Inflammatory macrophage treated with lipopolysaccharide for 1 hour (primary cell): Measurements from ENCODE around the gene MFAP3.

Experiments
- DNase-seq, 2 donors: peaks; one replicate each; pipeline ENCODE4 v3.0.0-alpha.2; 2020 to 2022

The MFAP3 gene

DNA sequence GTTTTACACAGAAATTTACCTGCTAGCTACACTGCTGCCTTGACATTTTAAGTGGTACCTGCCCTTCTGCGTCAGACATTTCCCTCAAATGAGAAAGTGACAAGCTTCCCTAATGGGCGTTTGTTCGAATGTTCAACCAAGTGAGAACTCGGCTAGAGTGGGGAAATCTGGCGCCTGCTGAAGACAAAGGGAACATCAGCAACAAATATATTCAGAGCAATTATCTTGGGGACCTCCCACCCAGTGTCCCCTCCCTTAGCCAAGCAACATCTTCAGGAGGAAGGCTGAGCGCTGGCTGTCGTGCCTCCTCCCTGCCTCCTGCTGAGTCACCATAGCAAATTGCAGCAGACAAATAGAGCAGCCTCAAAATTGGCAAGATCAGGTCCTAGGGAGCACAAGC lies 57.1 kb downstream of the MFAP3 start:
- DNase-seq: no peak

DNA sequence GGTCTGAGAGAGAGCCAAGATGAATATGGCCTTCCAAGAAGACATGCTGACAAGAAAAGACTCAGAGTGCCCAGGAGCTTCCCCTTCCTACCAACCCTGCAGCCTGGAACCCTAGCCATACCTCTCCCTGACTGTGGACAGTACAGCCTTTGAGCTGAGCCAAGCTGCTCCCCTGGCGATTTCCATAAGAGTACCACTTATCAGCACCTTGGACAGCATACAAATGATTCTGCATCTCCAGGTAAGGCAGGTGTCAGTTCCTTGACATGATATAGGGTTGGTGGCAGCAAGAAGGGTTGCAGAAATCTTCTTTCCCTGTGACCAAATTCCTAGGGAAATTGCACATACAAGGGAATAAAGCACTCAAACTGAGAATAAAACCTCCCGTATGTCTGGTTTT lies 58.3 kb downstream of the MFAP3 start:
- DNase-seq: no peak

DNA sequence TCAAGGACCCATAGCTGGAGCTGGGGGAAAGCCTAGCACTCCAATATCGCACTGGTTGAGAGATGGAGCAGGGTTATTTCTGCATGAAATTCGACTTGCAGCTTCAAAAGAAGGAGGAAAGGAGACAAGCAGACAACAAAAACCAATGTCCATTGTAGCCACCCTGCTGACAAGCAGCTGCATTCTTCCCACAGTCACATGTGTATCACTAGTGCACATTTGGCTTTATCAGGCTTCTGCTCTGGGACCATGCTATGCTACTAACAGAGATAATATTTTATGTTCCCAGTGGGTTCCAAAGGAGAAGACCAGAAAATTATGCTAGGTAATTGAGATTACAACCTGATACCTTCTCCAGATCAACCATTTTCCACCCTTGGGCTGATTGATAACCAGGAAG lies 59.7 kb downstream of the MFAP3 start:
- no peak for DNase-seq

DNA sequence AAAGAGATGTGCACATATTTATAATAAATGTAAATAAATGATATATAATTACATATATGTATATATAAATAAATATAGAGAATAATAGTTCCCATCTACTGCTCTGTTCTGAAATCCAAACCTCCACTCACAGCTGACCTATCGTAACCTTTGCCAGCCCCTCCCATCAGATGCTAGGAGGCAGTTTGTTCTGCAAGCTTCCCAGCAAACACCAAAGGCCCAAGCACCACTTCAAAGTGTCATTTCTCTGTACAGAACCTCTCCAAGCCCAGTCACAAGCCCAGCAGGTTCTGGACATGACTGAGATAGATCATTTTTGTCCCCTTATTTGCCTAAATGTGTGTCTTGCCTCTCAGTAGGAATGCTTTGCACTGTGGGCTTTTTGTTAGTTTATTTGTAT lies 62.4 kb downstream of the MFAP3 start:
- no peak for DNase-seq

DNA sequence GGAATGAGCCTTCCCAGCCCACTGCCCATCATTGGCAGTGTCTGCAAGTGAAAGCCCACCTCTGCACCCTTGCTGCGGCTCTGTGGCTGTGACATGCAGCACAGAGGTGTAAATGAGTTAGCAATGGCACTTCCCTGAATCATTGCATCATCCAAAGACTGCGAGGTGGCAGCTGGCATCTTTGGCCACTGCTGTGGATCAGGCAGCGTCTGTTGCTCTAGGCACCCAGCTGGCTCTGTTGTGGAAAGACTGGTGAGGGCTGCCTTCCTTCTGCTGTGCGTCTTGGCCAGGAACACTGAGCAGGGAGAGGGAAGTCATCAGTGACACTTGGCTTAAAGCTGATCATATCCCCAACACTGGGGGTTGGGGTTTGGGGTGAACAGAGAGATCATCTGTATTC lies 64.5 kb downstream of the MFAP3 start:
- DNase-seq: no peak
